Measurements from ENCODE around the gene TBC1D1. TPM values are rescaled to one million over a fixed set of nuclear protein-coding genes. Genes with fewer than 3 reads are reported as not detected.
A peak's percentile ranks its signal among the peaks of the same experiment; 100 is the strongest.

Gene TBC1D1
- total and polyA plus RNA-seq, 2 experiments from 2014 or later = 53.9 to 151 TPM

DNA sequence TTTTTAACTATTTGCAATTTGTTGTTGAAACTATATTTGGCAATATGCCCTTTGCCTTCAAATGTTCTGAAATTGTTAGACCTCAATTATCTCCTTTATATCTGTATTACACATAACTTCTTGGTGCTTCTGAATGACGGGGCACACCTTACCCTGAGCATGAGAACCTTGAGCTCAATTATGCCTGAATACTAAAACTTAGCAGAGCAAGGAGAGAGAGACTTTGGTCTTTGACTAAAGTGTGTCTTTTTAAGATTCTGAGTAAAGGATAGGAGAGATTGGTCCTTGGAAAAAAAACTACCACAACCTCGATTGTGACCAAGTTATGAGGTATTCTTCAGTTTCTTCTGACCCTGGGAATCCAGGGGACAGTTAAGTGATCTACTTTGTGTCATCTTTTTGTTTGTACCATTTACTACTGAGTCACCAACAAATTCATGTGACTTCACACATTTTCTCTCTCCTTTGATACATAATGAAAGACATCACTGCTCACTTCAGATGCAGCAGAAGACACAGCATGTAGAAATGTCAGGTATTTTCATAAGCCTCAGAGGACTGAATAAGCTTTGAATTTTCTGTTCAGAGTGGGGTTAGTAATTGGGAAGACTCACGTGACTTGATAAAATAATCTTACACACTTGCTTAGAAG, 120.8 kb downstream of the TBC1D1 start:
- peaks cover 10% of the 10 kb centered on the region; the same call in 1 of the 2 replicates for H3K4me1 ChIP-seq (ENCODE audit: insufficient read depth)
- peaks cover 48% of the 10 kb centered on the region for H3K79me2 ChIP-seq (replicated peaks; ENCODE audit: insufficient read depth)
- ATAC-seq = no peak
- no peaks in the 10 kb centered on the region for H3K36me3 ChIP-seq (ENCODE audit: insufficient read depth)
- no peak for TF ChIP-seq ZNF114 (CRISPR knock-in tag; IDR thresholded peaks at IDR 0.05)
- Mint-ChIP-seq H3K27ac (no peak overlapping the region; the same call in 1 of the 2 replicates), H3K9me3 (no peaks in the 10 kb centered on the region; the same call in 2 of the 3 replicates), H3K36me3 (ENCODE audit: low read depth) (peaks cover 11% of the 10 kb centered on the region), H3K27me3 (ENCODE audit: insufficient read depth, low read depth, poor library complexity) (no peaks in the 10 kb centered on the region), H3K4me3 (no peak overlapping the region), H3K4me1 (peaks cover 23% of the 10 kb centered on the region)
- no peak overlapping the region for H3K4me2 ChIP-seq
- H3K27me3 ChIP-seq (ENCODE audit: insufficient read depth) = no peaks in the 10 kb centered on the region
- no peaks in the 10 kb centered on the region for H3F3A ChIP-seq (replicated peaks; ENCODE audit: low read depth)
- peaks cover 9% of the 10 kb centered on the region; the same call in 1 of the 2 replicates for H4K20me1 ChIP-seq (replicated peaks; ENCODE audit: insufficient read depth)
- no peak overlapping the region for H3K4me3 ChIP-seq
- DNase-seq (ENCODE audit: low spot score) = no peak
- no peak overlapping the region for H2AFZ ChIP-seq
- H3K9me2 ChIP-seq (ENCODE audit: insufficient read depth) = no peaks in the 10 kb centered on the region
- no peak overlapping the region for H3K27ac ChIP-seq (ENCODE audit: low read depth)

DNA sequence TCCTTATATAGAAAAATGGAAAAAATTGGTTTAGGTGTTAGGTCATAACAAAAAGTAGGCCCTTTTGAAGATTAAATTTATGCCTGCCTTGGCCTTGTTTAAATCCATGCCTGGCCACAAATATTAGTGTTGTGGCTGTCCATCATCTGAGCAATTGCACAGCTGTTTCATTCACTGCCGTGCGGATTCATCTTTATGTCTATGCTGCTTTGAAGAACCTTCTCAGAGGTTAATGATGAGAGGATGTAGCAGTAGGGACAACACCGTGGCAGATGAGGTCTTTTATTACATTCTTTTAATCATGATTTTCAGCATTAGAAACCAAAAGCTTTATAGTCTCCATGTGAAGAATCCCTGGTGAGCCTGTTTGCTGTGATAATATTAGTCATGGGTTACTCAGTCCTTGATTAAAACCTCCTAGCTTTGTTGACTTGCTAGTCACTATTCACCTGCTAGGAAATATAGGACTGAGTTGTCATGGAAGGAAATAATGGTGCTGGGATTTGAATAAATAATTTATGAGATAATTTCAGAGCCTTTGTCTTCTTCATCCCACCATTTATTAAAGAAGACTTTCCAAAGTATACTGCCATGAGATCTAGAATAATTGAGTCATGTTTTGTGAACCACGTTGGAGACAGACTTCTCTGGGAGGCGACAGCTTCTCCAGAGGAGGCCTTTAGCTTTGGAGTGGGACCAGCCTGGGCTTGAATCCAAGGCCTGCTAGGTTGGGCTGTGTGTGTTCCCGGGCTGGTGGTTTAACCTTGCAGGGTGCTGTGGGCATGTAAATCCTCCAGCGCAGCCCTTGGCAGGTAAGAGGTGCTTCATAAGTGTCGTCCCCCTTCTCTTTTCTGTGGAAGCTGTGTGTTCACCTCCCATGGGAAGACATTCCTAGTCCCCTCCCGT, 122.8 kb downstream of the TBC1D1 start:
- Mint-ChIP-seq H3K4me1 (peaks cover 9% of the 10 kb centered on the region), H3K27ac (no peak overlapping the region), H3K36me3 (ENCODE audit: low read depth) (peaks cover 11% of the 10 kb centered on the region), H3K4me3 (no peak overlapping the region), H3K27me3 (ENCODE audit: insufficient read depth, low read depth, poor library complexity) (no peaks in the 10 kb centered on the region), H3K9me3 (no peaks in the 10 kb centered on the region; the same call in 2 of the 3 replicates)
- TF ChIP-seq, protein P1, sequence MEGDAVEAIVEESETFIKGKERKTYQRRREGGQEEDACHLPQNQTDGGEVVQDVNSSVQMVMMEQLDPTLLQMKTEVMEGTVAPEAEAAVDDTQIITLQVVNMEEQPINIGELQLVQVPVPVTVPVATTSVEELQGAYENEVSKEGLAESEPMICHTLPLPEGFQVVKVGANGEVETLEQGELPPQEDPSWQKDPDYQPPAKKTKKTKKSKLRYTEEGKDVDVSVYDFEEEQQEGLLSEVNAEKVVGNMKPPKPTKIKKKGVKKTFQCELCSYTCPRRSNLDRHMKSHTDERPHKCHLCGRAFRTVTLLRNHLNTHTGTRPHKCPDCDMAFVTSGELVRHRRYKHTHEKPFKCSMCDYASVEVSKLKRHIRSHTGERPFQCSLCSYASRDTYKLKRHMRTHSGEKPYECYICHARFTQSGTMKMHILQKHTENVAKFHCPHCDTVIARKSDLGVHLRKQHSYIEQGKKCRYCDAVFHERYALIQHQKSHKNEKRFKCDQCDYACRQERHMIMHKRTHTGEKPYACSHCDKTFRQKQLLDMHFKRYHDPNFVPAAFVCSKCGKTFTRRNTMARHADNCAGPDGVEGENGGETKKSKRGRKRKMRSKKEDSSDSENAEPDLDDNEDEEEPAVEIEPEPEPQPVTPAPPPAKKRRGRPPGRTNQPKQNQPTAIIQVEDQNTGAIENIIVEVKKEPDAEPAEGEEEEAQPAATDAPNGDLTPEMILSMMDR (conservative IDR thresholded peaks at IDR 0.05; ENCODE audit: low read depth in 2 of 2) = no peak
- TF ChIP-seq ZNF331 (CRISPR knock-in tag; IDR thresholded peaks at IDR 0.05; ENCODE audit: low read depth) (no peak), JUNB (IDR thresholded peaks at IDR 0.05; ENCODE audit: unreplicated experiment) (no peak), EZH2phosphoT487 (IDR thresholded peaks at IDR 0.05; ENCODE audit: unreplicated experiment) (no peak), ZNF114 (CRISPR knock-in tag; IDR thresholded peaks at IDR 0.05) (no peak), EZH2 (IDR thresholded peaks at IDR 0.05; ENCODE audit: low read depth, unreplicated experiment) (no peak), POLR2AphosphoS5 (IDR thresholded peaks at IDR 0.05; ENCODE audit: low read depth) (no peak), STAT1 (IDR thresholded peaks at IDR 0.05; ENCODE audit: unreplicated experiment) (no peak), NANOG (IDR thresholded peaks at IDR 0.05; ENCODE audit: borderline replicate concordance) (no peak)
- TF ChIP-seq, protein P2, sequence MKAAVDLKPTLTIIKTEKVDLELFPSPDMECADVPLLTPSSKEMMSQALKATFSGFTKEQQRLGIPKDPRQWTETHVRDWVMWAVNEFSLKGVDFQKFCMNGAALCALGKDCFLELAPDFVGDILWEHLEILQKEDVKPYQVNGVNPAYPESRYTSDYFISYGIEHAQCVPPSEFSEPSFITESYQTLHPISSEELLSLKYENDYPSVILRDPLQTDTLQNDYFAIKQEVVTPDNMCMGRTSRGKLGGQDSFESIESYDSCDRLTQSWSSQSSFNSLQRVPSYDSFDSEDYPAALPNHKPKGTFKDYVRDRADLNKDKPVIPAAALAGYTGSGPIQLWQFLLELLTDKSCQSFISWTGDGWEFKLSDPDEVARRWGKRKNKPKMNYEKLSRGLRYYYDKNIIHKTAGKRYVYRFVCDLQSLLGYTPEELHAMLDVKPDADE (IDR thresholded peaks at IDR 0.05) = no peak
- TF ChIP-seq, protein P3, sequence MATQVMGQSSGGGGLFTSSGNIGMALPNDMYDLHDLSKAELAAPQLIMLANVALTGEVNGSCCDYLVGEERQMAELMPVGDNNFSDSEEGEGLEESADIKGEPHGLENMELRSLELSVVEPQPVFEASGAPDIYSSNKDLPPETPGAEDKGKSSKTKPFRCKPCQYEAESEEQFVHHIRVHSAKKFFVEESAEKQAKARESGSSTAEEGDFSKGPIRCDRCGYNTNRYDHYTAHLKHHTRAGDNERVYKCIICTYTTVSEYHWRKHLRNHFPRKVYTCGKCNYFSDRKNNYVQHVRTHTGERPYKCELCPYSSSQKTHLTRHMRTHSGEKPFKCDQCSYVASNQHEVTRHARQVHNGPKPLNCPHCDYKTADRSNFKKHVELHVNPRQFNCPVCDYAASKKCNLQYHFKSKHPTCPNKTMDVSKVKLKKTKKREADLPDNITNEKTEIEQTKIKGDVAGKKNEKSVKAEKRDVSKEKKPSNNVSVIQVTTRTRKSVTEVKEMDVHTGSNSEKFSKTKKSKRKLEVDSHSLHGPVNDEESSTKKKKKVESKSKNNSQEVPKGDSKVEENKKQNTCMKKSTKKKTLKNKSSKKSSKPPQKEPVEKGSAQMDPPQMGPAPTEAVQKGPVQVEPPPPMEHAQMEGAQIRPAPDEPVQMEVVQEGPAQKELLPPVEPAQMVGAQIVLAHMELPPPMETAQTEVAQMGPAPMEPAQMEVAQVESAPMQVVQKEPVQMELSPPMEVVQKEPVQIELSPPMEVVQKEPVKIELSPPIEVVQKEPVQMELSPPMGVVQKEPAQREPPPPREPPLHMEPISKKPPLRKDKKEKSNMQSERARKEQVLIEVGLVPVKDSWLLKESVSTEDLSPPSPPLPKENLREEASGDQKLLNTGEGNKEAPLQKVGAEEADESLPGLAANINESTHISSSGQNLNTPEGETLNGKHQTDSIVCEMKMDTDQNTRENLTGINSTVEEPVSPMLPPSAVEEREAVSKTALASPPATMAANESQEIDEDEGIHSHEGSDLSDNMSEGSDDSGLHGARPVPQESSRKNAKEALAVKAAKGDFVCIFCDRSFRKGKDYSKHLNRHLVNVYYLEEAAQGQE (IDR thresholded peaks at IDR 0.05; ENCODE audit: unreplicated experiment) = no peak
- 0 out of 2 replicates have a peak overlapping the region, but pooled peaks have one; percentile 51 for H3K27ac ChIP-seq (ENCODE audit: low read depth)
- H3K79me2 ChIP-seq (replicated peaks; ENCODE audit: insufficient read depth) = peaks cover 27% of the 10 kb centered on the region
- H3K4me3 ChIP-seq = no peak overlapping the region
- no peak for DNase-seq (ENCODE audit: low spot score)
- peaks cover 5% of the 10 kb centered on the region; the same call in 1 of the 2 replicates for H3K4me1 ChIP-seq (ENCODE audit: insufficient read depth)
- H3K36me3 ChIP-seq (ENCODE audit: insufficient read depth) = no peaks in the 10 kb centered on the region
- H3F3A ChIP-seq (replicated peaks; ENCODE audit: low read depth) = no peaks in the 10 kb centered on the region
- peak; percentile 59 for ATAC-seq
- H3K4me2 ChIP-seq = no peak overlapping the region
- no peak overlapping the region for H2AFZ ChIP-seq
- H3K27me3 ChIP-seq (ENCODE audit: insufficient read depth) = no peaks in the 10 kb centered on the region
- no peaks in the 10 kb centered on the region for H3K9me2 ChIP-seq (ENCODE audit: insufficient read depth)
- peaks cover 10% of the 10 kb centered on the region; the same call in 1 of the 2 replicates for H4K20me1 ChIP-seq (replicated peaks; ENCODE audit: insufficient read depth)

Data from GM23338 (cell line).